Right lobe of liver (tissue), 6 donors: Measurements from ENCODE around the gene DUSP22. TPM values are rescaled to one million over a fixed set of nuclear protein-coding genes. Genes with fewer than 3 reads are reported as not detected.

Experiments
- ATAC-seq, 4 donors: fragments of 200-7000 bp; cut with Tn5 transposase; one replicate each; pipeline ENCODE4 v1.9.1; 2020; ENCODE audit warnings: mild to moderate bottlenecking in 4 of 4, moderate library complexity in 4 of 4
- DNase-seq, 3 donors: peaks; one replicate each; pipeline ENCODE4 v3.0.0-alpha.2; 2020
- H3K27ac ChIP-seq, 3 donors: fragments of 200-600 bp; one replicate each; pipeline ENCODE4 v1.8.0; 2022
- H3K27me3 ChIP-seq, 2 donors: fragments of 200-600 bp; one replicate each; pipeline ENCODE4 v1.8.0; 2022
- H3K36me3 ChIP-seq, 4 donors: fragments of 200-600 bp; sonication (generic) in 1 of 4; one replicate each; pipeline versions ENCODE4 v1.5.1 to v1.8.0; 2017 to 2022; ENCODE audit warnings: control low read depth in 1 of 4
- H3K4me1 ChIP-seq, 4 donors: fragments of 200-600 bp; sonication (generic) in 1 of 4; one replicate each; pipeline versions ENCODE4 v1.5.1 to v1.8.0; 2017 to 2022; ENCODE audit warnings: control low read depth in 1 of 4
- H3K4me3 ChIP-seq, 3 donors: fragments of 200-600 bp; one replicate each; pipeline ENCODE4 v1.8.0; 2022
- H3K9me3 ChIP-seq, 4 donors: fragments of 200-600 bp; sonication (generic) in 1 of 4; one replicate each; pipeline versions ENCODE4 v1.5.1 to v1.8.0; 2017 to 2022; ENCODE audit warnings: control low read depth in 1 of 4
- POLR2A ChIP-seq: fragments of 450-650 bp; IDR thresholded peaks from one replicate; pipeline ENCODE4 v1.6.1; 2017; ENCODE audit warnings: antibody characterized with exemption, mild to moderate bottlenecking
- WGBS: methylation state at CpG from one replicate; pipeline ENCODE4 v1.1.6; 2018; ENCODE audit warnings: low coverage, low lambda C conversion rate; ENCODE audit not compliant: insufficient coverage; ENCODE audit errors: missing lambda C conversion rate; 5-methylcytosine and 5-hydroxymethylcytosine counted together
- intact Hi-C, 2 donors: fragments of 100-400 bp; cut with DNase I; formaldehyde crosslinking; loops; one replicate each; pipeline versions ENCODE4 v1.11.2 to v1.14.1; 2022
- total RNA-seq, 6 experiments: library from RNA; depleted of rRNA in 2 of 6; stranded (reverse); fragments of >200 nt in 2 of 6; fragmentation: NEBNext Ultra II Directional in 3 of 6; extraction: Animal tissue kit (Norgen Biotek cat#: 25700) in 3 of 6; gene quantifications; one replicate each; pipeline versions ENCODE4 v1.1.0 to v1.2.4, GENCODE V29; 2016 to 2023
- TF ChIP-seq, protein P1 (sequence below), 4 donors: fragments of 200-600 bp in 3 of 4; fragments of 450-650 bp in 1 of 4; IDR thresholded peaks; one replicate each; pipeline versions ENCODE4 v1.5.1 to v1.8.0; 2016 to 2022; ENCODE audit warnings: antibody characterized with exemption in 4 of 4, mild to moderate bottlenecking in 2 of 4
- donor health status: DM: no; HTN: yes; CAD: no.
- donor health status: DM: no; HTN: no; CAD: no.
- donor health status: DM: no; HTN: no; CAD: no.
- donor health status: DM: no; HTN: yes; CAD: no.
- donor health status: DM: no; HTN: yes; CAD: no.

Gene DUSP22
- total RNA-seq, 6 experiments from 2014 or later: 20.6 to 24.8 (median 21.3) TPM

- no peak for DNase-seq
- Histone ChIP-seq H3K36me3 (no peaks in the 10 kb centered on the region), H3K9me3 (no peaks in the 10 kb centered on the region), H3K4me1 (no peaks in the 10 kb centered on the region), H3K27ac (no peak overlapping the region), H3K4me3 (no peak overlapping the region), H3K27me3 (no peaks in the 10 kb centered on the region)
- ATAC-seq: no peak
- intact Hi-C loops: no loop called here
- TF ChIP-seq POLR2A: no peak
- TF ChIP-seq, protein P1, sequence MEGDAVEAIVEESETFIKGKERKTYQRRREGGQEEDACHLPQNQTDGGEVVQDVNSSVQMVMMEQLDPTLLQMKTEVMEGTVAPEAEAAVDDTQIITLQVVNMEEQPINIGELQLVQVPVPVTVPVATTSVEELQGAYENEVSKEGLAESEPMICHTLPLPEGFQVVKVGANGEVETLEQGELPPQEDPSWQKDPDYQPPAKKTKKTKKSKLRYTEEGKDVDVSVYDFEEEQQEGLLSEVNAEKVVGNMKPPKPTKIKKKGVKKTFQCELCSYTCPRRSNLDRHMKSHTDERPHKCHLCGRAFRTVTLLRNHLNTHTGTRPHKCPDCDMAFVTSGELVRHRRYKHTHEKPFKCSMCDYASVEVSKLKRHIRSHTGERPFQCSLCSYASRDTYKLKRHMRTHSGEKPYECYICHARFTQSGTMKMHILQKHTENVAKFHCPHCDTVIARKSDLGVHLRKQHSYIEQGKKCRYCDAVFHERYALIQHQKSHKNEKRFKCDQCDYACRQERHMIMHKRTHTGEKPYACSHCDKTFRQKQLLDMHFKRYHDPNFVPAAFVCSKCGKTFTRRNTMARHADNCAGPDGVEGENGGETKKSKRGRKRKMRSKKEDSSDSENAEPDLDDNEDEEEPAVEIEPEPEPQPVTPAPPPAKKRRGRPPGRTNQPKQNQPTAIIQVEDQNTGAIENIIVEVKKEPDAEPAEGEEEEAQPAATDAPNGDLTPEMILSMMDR (IDR thresholded peaks at IDR 0.05): no peak
- 62% methylated on average over 2 of the region's 2 CpGs for WGBS
Observed at GRCh38 chr6:251920-252319, 40.4 kb upstream of the DUSP22 start.

GRCh38 chr6:252775-253535, 39.3 kb upstream of the DUSP22 start:
- WGBS: 53% methylated on average over 8 of the region's 8 CpGs
- DNase-seq: no peak
- peak in 1 of 4 donors; percentile 33 for ATAC-seq
- TF ChIP-seq POLR2A: no peak
- TF ChIP-seq, protein P1 (IDR thresholded peaks at IDR 0.05): no peak
- Histone ChIP-seq H3K9me3 (no peaks in the 10 kb centered on the region), H3K27ac (no peak overlapping the region), H3K36me3 (no peaks in the 10 kb centered on the region), H3K4me1 (no peaks in the 10 kb centered on the region), H3K4me3 (no peak overlapping the region), H3K27me3 (no peaks in the 10 kb centered on the region)
- intact Hi-C loops: no loop called here

- Histone ChIP-seq H3K4me1 (no peaks in the 10 kb centered on the region), H3K36me3 (no peaks in the 10 kb centered on the region), H3K4me3 (no peak overlapping the region), H3K27me3 (no peaks in the 10 kb centered on the region), H3K27ac (no peak overlapping the region), H3K9me3 (no peaks in the 10 kb centered on the region)
- ATAC-seq (no peak), DNase-seq (no peak)
- WGBS: 77% methylated on average over 6 of the region's 8 CpGs
- intact Hi-C loops: no loop called here
- TF ChIP-seq, protein P1 (IDR thresholded peaks at IDR 0.05): no peak
- TF ChIP-seq POLR2A: no peak
Observed at GRCh38 chr6:254016-254415, 38.3 kb upstream of the DUSP22 start.

GRCh38 chr6:255041-255750, 37.1 kb upstream of the DUSP22 start:
- H3K27me3 ChIP-seq: no peaks in the 10 kb centered on the region
- H3K27ac ChIP-seq: no peak overlapping the region
- DNase-seq: no peak
- TF ChIP-seq, protein P1 (IDR thresholded peaks at IDR 0.05): no peak
- no peak for TF ChIP-seq POLR2A
- H3K36me3 ChIP-seq: no peaks in the 10 kb centered on the region
- H3K4me1 ChIP-seq: no peaks in the 10 kb centered on the region
- 53% methylated on average over 7 of the region's 9 CpGs for WGBS
- no peaks in the 10 kb centered on the region for H3K9me3 ChIP-seq
- ATAC-seq: no peak
- H3K4me3 ChIP-seq: no peak overlapping the region
- intact Hi-C loops: no loop called here
